ENCODE results near the gene STRA6. TPM values are rescaled to one million over a fixed set of nuclear protein-coding genes. Genes with fewer than 3 reads are reported as not detected.

STRA6 gene
- total RNA-seq, 4 donors from 2014 or later: not detected

- Histone ChIP-seq H3K27ac (no peak overlapping the region), H3K4me3 (replicated peaks in 1 of 3) (no peak overlapping the region), H3K9me3 (no peaks in the 10 kb centered on the region), H3K27me3 (no peaks in the 10 kb centered on the region), H3K4me1 (peaks cover 19 to 22% of the 10 kb centered on the region in 2 donors), H3K36me3 (no peaks in the 10 kb centered on the region)
- DNase-seq: no peak
- intact Hi-C loops (cut with DNase I): no loop called here
- TF ChIP-seq CTCF (IDR thresholded peaks at IDR 0.05) (no peak), POLR2A (IDR thresholded peaks at IDR 0.05) (no peak)
Observed at GRCh38 chr15:74210729-74211128, 8.1 kb upstream of the STRA6 start.

GRCh38 chr15:74209997-74210671 lies 7.5 kb upstream of the STRA6 start:
- Histone ChIP-seq H3K27ac (no peak overlapping the region), H3K9me3 (no peaks in the 10 kb centered on the region), H3K4me1 (peaks cover 19 to 28% of the 10 kb centered on the region in 2 donors), H3K27me3 (no peaks in the 10 kb centered on the region), H3K4me3 (replicated peaks in 1 of 3) (no peak overlapping the region), H3K36me3 (no peaks in the 10 kb centered on the region)
- no peak for DNase-seq
- intact Hi-C loops (cut with DNase I): no loop called here
- no peak for TF ChIP-seq CTCF (IDR thresholded peaks at IDR 0.05)
- 70 to 72% methylated on average over 4 of the region's 4 CpGs for WGBS, 2 donors

DNA sequence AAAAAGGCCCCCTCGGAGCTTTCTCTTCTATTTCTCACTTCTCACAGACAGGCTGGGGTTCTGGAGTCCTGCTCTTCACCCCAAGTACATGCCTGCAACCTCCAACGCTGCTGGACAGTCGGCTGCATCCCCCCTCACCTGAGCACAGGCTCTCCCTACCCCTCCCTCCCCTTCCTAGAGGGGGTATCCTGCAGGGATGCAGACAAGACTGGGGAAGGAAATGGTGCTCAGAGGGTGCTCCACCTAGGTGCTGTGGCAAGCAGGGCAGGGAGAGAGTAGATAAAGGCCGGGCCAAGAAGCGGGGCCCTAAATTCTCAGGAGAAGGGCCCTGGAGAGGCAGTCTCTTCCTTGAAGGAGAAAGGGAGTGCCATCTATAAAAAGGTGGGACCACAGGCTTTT lies 7.0 kb upstream of the STRA6 start:
- no peak for DNase-seq
- H3K27ac ChIP-seq: no peak overlapping the region
- peaks cover 19 to 32% of the 10 kb centered on the region in 2 donors for H3K4me1 ChIP-seq
- WGBS, 2 donors: 76% methylated on average over 5 of the region's 5 CpGs
- no peaks in the 10 kb centered on the region for H3K9me3 ChIP-seq
- TF ChIP-seq POLR2A (IDR thresholded peaks at IDR 0.05): no peak
- no peak for TF ChIP-seq CTCF (IDR thresholded peaks at IDR 0.05)
- H3K36me3 ChIP-seq: no peaks in the 10 kb centered on the region
- H3K27me3 ChIP-seq: no peaks in the 10 kb centered on the region
- no peak overlapping the region for H3K4me3 ChIP-seq (replicated peaks in 1 of 3)
- intact Hi-C loops (cut with DNase I): no loop called here

- no peaks in the 10 kb centered on the region for H3K36me3 ChIP-seq
- H3K27me3 ChIP-seq: no peaks in the 10 kb centered on the region
- H3K27ac ChIP-seq: no peak overlapping the region
- TF ChIP-seq CTCF (IDR thresholded peaks at IDR 0.05) (no peak), POLR2A (IDR thresholded peaks at IDR 0.05) (no peak)
- no peaks in the 10 kb centered on the region for H3K9me3 ChIP-seq
- intact Hi-C loops (cut with DNase I): no loop called here
- 63 to 72% methylated on average over 11 of the region's 11 CpGs for WGBS, 2 donors
- H3K4me3 ChIP-seq (replicated peaks in 1 of 3): no peak overlapping the region
- no peak for DNase-seq
- H3K4me1 ChIP-seq: peaks cover 19 to 36% of the 10 kb centered on the region in 2 donors
Observed at GRCh38 chr15:74208901-74209559, 6.4 kb upstream of the STRA6 start.

DNA sequence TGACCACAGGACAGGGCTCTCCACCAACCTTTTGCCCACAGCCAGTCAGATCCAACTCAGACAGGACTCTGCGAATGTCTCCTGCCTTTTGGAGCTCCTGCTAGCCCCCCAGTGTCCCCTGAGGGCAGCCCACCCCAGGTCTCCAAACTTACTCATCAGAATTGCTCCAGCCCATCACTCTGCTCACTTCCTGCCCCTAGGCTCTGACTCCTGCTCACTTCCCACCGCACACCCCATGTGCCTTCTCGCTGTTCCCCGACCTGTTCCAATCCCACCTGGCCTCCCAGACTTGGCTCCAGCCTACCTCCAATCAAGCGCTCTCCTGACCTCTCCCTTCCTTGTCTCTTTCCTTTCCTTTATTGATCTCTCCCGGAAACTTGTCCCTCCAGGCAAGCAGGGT lies 5.9 kb upstream of the STRA6 start:
- Histone ChIP-seq H3K9me3 (no peaks in the 10 kb centered on the region), H3K4me1 (peaks cover 19 to 36% of the 10 kb centered on the region in 2 donors), H3K36me3 (no peaks in the 10 kb centered on the region), H3K27me3 (no peaks in the 10 kb centered on the region), H3K4me3 (replicated peaks in 1 of 3) (no peak overlapping the region), H3K27ac (no peak overlapping the region)
- TF ChIP-seq CTCF (IDR thresholded peaks at IDR 0.05) (no peak), POLR2A (IDR thresholded peaks at IDR 0.05) (no peak)
- WGBS, 2 donors: 90 to 92% methylated on average over 6 of the region's 6 CpGs
- intact Hi-C loops (cut with DNase I): no loop called here
- DNase-seq: no peak

Measured in thyroid gland (tissue), 4 donors.